Measurements from ENCODE around the gene WWOX. TPM values are rescaled to one million over a fixed set of nuclear protein-coding genes. Genes with fewer than 3 reads are reported as not detected.
A peak's percentile ranks its signal among the peaks of the same experiment; 100 is the strongest.

Gene WWOX
- total and polyA plus RNA-seq, 2 of the 13 experiments (the other 11 are each of a cell fraction or from before 2014, with no cell fraction given): 9.1 to 37.4 TPM

GRCh38 chr16:78249056-78249455 lies 149.6 kb downstream of the WWOX start (continued):
- TF ChIP-seq MLX (CRISPR knock-in tag; IDR thresholded peaks at IDR 0.05) (0 out of 2 replicates have a peak, but pooled peaks have one; percentile 29), MIER3 (CRISPR knock-in tag; IDR thresholded peaks at IDR 0.05; ENCODE audit: borderline replicate concordance) (0 out of 2 replicates have a peak, but pooled peaks have one; percentile 36), DNMT1 (CRISPR knock-in tag; IDR thresholded peaks at IDR 0.05) (no peak), ZNF34 (CRISPR knock-in tag; IDR thresholded peaks at IDR 0.05; ENCODE audit: borderline replicate concordance) (no peak), CTCF (CRISPR knock-in tag; IDR thresholded peaks at IDR 0.05) (peak; percentile 88), FOXK1 (CRISPR knock-in tag; IDR thresholded peaks at IDR 0.05; ENCODE audit: borderline replicate concordance, low read depth) (peak; percentile 44; the same call in 1 of the 2 replicates), ZNF672 (CRISPR knock-in tag; IDR thresholded peaks at IDR 0.05) (no peak), CBX1 (IDR thresholded peaks at IDR 0.05; ENCODE audit: low read depth) (no peak), KLF13 (CRISPR knock-in tag; IDR thresholded peaks at IDR 0.05) (no peak), FOXA3 (CRISPR knock-in tag; IDR thresholded peaks at IDR 0.05) (peak; percentile 31; the same call in 1 of the 2 replicates), IKZF5 (CRISPR knock-in tag; IDR thresholded peaks at IDR 0.05) (peak; percentile 40; the same call in 1 of the 2 replicates), SAP130 (CRISPR knock-in tag; IDR thresholded peaks at IDR 0.05; ENCODE audit: low read depth) (peak; percentile 40; the same call in 1 of the 2 replicates), SMC3 (IDR thresholded peaks at IDR 0.05; ENCODE audit: low read length) (peak; percentile 92), KLF11 (CRISPR knock-in tag; IDR thresholded peaks at IDR 0.05) (0 out of 2 replicates have a peak, but pooled peaks have one; percentile 36), RAD21 (CRISPR knock-in tag; IDR thresholded peaks at IDR 0.05) (peak; percentile 86), SMARCE1 (IDR thresholded peaks at IDR 0.05; ENCODE audit: borderline replicate concordance) (no peak), SMAD3 (CRISPR knock-in tag; IDR thresholded peaks at IDR 0.05) (0 out of 2 replicates have a peak, but pooled peaks have one; percentile 27), NRL (CRISPR knock-in tag; IDR thresholded peaks at IDR 0.05; ENCODE audit: borderline replicate concordance) (no peak), SALL1 (CRISPR knock-in tag; IDR thresholded peaks at IDR 0.05) (peak; percentile 84), SMAD9 (CRISPR knock-in tag; IDR thresholded peaks at IDR 0.05) (no peak), FOXO1 (CRISPR knock-in tag; IDR thresholded peaks at IDR 0.05) (peak; percentile 78)
- TF ChIP-seq, protein P1, sequence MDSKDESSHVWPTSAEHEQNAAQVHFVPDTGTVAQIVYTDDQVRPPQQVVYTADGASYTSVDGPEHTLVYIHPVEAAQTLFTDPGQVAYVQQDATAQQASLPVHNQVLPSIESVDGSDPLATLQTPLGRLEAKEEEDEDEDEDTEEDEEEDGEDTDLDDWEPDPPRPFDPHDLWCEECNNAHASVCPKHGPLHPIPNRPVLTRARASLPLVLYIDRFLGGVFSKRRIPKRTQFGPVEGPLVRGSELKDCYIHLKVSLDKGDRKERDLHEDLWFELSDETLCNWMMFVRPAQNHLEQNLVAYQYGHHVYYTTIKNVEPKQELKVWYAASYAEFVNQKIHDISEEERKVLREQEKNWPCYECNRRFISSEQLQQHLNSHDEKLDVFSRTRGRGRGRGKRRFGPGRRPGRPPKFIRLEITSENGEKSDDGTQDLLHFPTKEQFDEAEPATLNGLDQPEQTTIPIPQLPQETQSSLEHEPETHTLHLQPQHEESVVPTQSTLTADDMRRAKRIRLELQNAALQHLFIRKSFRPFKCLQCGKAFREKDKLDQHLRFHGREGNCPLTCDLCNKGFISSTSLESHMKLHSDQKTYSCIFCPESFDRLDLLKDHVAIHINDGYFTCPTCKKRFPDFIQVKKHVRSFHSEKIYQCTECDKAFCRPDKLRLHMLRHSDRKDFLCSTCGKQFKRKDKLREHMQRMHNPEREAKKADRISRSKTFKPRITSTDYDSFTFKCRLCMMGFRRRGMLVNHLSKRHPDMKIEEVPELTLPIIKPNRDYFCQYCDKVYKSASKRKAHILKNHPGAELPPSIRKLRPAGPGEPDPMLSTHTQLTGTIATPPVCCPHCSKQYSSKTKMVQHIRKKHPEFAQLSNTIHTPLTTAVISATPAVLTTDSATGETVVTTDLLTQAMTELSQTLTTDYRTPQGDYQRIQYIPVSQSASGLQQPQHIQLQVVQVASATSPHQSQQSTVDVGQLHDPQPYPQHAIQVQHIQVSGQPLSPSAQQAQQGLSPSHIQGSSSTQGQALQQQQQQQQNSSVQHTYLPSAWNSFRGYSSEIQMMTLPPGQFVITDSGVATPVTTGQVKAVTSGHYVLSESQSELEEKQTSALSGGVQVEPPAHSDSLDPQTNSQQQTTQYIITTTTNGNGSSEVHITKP (CRISPR knock-in tag; IDR thresholded peaks at IDR 0.05; ENCODE audit: low read depth): peak; percentile 48; the same call in 1 of the 2 replicates
- TF ChIP-seq, protein P2, sequence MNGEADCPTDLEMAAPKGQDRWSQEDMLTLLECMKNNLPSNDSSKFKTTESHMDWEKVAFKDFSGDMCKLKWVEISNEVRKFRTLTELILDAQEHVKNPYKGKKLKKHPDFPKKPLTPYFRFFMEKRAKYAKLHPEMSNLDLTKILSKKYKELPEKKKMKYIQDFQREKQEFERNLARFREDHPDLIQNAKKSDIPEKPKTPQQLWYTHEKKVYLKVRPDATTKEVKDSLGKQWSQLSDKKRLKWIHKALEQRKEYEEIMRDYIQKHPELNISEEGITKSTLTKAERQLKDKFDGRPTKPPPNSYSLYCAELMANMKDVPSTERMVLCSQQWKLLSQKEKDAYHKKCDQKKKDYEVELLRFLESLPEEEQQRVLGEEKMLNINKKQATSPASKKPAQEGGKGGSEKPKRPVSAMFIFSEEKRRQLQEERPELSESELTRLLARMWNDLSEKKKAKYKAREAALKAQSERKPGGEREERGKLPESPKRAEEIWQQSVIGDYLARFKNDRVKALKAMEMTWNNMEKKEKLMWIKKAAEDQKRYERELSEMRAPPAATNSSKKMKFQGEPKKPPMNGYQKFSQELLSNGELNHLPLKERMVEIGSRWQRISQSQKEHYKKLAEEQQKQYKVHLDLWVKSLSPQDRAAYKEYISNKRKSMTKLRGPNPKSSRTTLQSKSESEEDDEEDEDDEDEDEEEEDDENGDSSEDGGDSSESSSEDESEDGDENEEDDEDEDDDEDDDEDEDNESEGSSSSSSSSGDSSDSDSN (CRISPR knock-in tag; IDR thresholded peaks at IDR 0.05): 0 out of 2 replicates have a peak, but pooled peaks have one; percentile 32
